Prostate gland (tissue), 2 donors: ENCODE measurements around the gene ST6GAL1. TPM values are rescaled to one million over a fixed set of nuclear protein-coding genes. Genes with fewer than 3 reads are reported as not detected.

Experiments used
- DNase-seq: peaks from one replicate; pipeline ENCODE4 v3.0.0-alpha.2; 2019; ENCODE audit warnings: low spot score
- H3K27ac ChIP-seq, 2 donors: fragments of 200-600 bp; sonication (generic); 2 replicates each; pipeline ENCODE4 v1.5.1; 2017 to 2019
- H3K27me3 ChIP-seq: fragments of 200-600 bp; sonication (generic); replicated peaks from 2 replicates; pipeline ENCODE4 v1.5.1; 2019; ENCODE audit not compliant: insufficient read depth
- H3K36me3 ChIP-seq, 2 donors: fragments of 200-600 bp; sonication (generic); 1 replicate in 1 of 2; 2 replicates in 1 of 2; pipeline versions ENCODE4 v1.5.1 to v1.8.1; 2017 to 2019
- H3K4me1 ChIP-seq: fragments of 200-600 bp; sonication (generic); replicated peaks from 2 replicates; pipeline ENCODE4 v1.5.1; 2019
- H3K4me3 ChIP-seq, 2 donors: fragments of 200-600 bp; sonication (generic); 2 replicates each; pipeline ENCODE4 v1.5.1; 2017 to 2019
- H3K9me3 ChIP-seq: fragments of 200-600 bp; sonication (generic); 2 replicates; pipeline ENCODE4 v1.5.1; 2017
- POLR2A ChIP-seq: fragments of 450-650 bp; IDR thresholded peaks from one replicate; pipeline ENCODE4 v1.6.1; 2016; ENCODE audit warnings: antibody characterized with exemption, mild to moderate bottlenecking
- POLR2AphosphoS5 ChIP-seq: sonication (generic); formaldehyde crosslinking; IDR thresholded peaks from one replicate; pipeline ENCODE4 v1.6.1; 2017; ENCODE audit warnings: antibody characterized with exemption
- WGBS: methylation state at CpG from one replicate; pipeline ENCODE4 v1.1.5; 2018; 5-methylcytosine and 5-hydroxymethylcytosine counted together
- intact Hi-C: fragments of 100-400 bp; cut with DNase I; formaldehyde crosslinking; loops from one replicate; pipeline ENCODE4 v1.14.2; 2022
- total RNA-seq, 2 donors: library from RNA; depleted of rRNA; stranded (reverse); fragments of >200 nt; gene quantifications; one replicate each; pipeline ENCODE4 v1.1.0, GENCODE V29; 2016
- TF ChIP-seq, protein P1 (sequence below), 4 experiments: fragments of 200-600 bp in 2 of 4; fragments of 450-650 bp in 2 of 4; sonication (generic) in 2 of 4; IDR thresholded peaks; 1 replicate in 3 of 4; 2 replicates in 1 of 4; pipeline ENCODE4 v1.5.1; 2016 to 2019; ENCODE audit warnings: antibody characterized with exemption in 4 of 4, mild to moderate bottlenecking in 2 of 4, moderate library complexity in 2 of 4

Gene ST6GAL1
- total RNA-seq, 2 donors from 2014 or later: 101 to 225 TPM

DNA sequence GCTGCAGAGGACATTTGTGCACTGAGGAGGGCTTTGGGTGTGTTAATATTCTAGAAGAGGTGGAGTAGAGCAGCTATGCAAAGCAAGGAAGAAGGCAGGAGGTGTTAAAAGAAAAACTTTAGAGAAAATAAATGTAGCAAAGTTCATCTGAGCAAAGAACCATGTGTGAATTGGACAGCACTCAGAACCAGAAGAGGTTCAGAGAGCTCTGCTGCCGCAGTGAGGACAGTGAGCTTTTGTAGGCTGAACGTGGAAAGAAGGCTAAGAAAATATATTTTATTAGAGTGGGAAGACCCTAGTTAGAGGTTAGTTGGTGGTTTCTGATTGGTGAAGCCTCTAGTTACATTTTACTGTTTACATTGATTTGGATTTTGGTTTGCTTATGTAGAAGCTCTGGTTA lies 50.7 kb downstream of the ST6GAL1 start:
- Histone ChIP-seq H3K4me3 (no peak overlapping the region), H3K27ac (peak overlapping the region in 1 of 2 donors; percentile 20), H3K27me3 (no peaks in the 10 kb centered on the region), H3K36me3 (no peaks in the 10 kb centered on the region), H3K4me1 (peaks cover 23% of the 10 kb centered on the region), H3K9me3 (no peaks in the 10 kb centered on the region)
- TF ChIP-seq POLR2AphosphoS5 (no peak), POLR2A (no peak)
- TF ChIP-seq, protein P1, sequence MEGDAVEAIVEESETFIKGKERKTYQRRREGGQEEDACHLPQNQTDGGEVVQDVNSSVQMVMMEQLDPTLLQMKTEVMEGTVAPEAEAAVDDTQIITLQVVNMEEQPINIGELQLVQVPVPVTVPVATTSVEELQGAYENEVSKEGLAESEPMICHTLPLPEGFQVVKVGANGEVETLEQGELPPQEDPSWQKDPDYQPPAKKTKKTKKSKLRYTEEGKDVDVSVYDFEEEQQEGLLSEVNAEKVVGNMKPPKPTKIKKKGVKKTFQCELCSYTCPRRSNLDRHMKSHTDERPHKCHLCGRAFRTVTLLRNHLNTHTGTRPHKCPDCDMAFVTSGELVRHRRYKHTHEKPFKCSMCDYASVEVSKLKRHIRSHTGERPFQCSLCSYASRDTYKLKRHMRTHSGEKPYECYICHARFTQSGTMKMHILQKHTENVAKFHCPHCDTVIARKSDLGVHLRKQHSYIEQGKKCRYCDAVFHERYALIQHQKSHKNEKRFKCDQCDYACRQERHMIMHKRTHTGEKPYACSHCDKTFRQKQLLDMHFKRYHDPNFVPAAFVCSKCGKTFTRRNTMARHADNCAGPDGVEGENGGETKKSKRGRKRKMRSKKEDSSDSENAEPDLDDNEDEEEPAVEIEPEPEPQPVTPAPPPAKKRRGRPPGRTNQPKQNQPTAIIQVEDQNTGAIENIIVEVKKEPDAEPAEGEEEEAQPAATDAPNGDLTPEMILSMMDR (IDR thresholded peaks at IDR 0.05): no peak
- intact Hi-C loops: no loop called here
- no peak for DNase-seq
- 54% methylated on average over 2 of the region's 2 CpGs for WGBS

DNA sequence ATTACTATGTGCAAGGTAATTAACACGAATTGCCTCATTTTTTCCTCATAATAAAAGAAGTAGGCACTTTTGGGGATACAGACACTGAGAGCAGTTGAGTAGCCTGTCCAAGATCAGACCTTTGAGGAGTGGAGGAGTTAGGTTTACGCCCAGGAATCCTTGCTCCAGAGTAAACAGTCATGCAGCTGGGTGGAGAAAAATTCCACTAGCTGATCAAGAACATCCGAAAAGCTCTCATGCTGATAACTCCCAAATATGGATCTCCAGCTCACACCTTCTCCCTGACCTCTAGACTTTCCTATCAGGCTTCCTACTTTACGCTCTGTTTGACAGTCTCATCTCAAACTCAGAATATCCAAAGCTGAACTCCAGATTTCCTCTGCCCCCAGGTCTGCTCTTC lies 53.3 kb downstream of the ST6GAL1 start:
- Histone ChIP-seq H3K9me3 (no peaks in the 10 kb centered on the region), H3K4me1 (peaks cover 14% of the 10 kb centered on the region), H3K27me3 (no peaks in the 10 kb centered on the region), H3K4me3 (no peak overlapping the region), H3K27ac (peak overlapping the region; percentile 33 to 53), H3K36me3 (no peaks in the 10 kb centered on the region)
- 52% methylated on average over 4 of the region's 4 CpGs for WGBS
- intact Hi-C loops: no loop called here
- no peak for DNase-seq
- no peak for TF ChIP-seq POLR2AphosphoS5
- TF ChIP-seq, protein P1 (IDR thresholded peaks at IDR 0.05): no peak
- no peak for TF ChIP-seq POLR2A

DNA sequence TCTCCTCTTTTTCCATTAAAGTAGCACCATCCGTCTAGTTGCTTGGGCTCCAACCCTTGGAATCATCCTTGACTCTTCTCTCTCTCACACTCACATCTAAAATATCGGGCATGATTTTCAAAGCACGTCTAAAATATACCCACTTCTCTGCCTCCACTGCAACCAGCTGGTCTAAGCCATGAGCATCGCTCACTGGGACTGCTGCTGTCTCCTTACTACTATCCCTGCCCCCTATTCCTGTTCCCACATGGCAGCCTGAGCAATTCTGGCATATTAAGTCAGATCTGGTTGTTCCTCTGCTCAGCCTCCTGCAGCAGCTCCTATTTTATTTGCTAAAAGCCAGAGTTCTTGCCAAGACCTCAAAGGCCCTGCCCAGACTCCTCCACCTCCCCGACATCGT lies 53.7 kb downstream of the ST6GAL1 start:
- Histone ChIP-seq H3K4me1 (peaks cover 14% of the 10 kb centered on the region), H3K27ac (peak overlapping the region; percentile 37 to 53), H3K9me3 (no peaks in the 10 kb centered on the region), H3K27me3 (no peaks in the 10 kb centered on the region), H3K36me3 (no peaks in the 10 kb centered on the region), H3K4me3 (no peak overlapping the region)
- intact Hi-C loops: no loop called here
- no peak for DNase-seq
- WGBS: 61% methylated on average over 6 of the region's 6 CpGs
- no peak for TF ChIP-seq POLR2A
- TF ChIP-seq, protein P1 (IDR thresholded peaks at IDR 0.05): no peak
- no peak for TF ChIP-seq POLR2AphosphoS5

DNA sequence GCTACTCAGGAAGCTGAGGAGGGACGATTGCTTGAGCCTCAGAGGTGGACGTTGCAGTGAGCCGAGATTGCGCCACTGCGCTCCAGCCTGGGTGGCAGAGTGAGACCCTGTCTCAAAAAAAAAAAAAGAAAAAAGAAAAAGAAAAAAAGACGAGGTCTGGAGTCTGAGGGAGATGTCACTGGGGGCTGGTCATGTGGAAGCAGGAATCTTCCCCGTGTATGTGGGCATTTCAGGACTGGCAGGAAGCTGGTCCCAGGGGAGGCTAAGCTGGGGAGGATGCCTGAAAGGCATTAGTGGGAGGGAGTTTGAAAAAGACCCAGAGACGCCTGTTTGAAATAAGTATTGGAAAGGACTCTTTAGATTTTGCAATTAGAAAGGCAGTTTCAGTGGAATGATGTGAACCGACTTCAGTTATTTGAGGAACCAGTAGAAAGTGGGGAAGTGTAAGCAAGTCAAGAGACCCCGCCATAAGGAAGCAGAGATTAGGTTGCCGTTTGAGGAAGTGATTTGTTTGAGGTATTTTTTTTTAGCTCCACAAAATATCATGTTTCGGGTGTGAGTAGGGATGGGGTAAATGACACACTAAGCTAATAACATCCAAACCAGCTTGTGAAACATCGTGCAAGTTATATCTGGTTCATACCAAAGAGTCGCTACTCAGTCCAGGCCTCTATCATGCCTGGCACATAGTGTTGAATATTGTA lies 55.5 kb downstream of the ST6GAL1 start:
- no peak for DNase-seq
- H3K4me3 ChIP-seq: no peak overlapping the region
- WGBS: 69% methylated on average over 14 of the region's 14 CpGs
- no peaks in the 10 kb centered on the region for H3K27me3 ChIP-seq
- peaks cover 15% of the 10 kb centered on the region for H3K4me1 ChIP-seq
- no peaks in the 10 kb centered on the region for H3K9me3 ChIP-seq
- no peaks in the 10 kb centered on the region for H3K36me3 ChIP-seq
- intact Hi-C loops: no loop called here
- H3K27ac ChIP-seq: no peak overlapping the region
- TF ChIP-seq POLR2A: no peak
- TF ChIP-seq POLR2AphosphoS5: no peak
- TF ChIP-seq, protein P1 (IDR thresholded peaks at IDR 0.05): no peak

DNA sequence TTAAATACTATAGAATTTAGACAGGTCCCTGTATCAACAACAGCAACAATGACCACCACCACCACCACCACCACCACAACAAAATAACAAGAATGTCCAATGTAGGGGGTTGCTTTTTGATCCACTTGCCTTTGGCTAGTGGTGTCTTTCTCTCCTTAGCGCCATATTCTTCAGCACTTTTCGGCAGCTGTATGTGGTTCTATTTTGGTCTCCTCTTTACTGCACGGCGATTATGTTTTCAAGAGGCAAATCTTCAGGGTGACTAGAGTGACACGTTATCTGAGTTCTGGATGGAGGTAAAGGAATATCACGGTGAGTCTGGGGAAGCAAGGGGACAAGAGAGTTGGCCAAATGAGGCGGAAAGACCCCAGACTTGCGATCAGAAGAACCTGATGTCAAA lies 56.1 kb downstream of the ST6GAL1 start:
- DNase-seq: no peak
- Histone ChIP-seq H3K27me3 (no peaks in the 10 kb centered on the region), H3K36me3 (no peaks in the 10 kb centered on the region), H3K4me1 (peaks cover 18% of the 10 kb centered on the region), H3K9me3 (no peaks in the 10 kb centered on the region), H3K4me3 (no peak overlapping the region), H3K27ac (peak overlapping the region in 1 of 2 donors; percentile 30)
- intact Hi-C loops: no loop called here
- no peak for TF ChIP-seq POLR2AphosphoS5
- TF ChIP-seq, protein P1 (IDR thresholded peaks at IDR 0.05): no peak
- no peak for TF ChIP-seq POLR2A
- 92% methylated on average over 8 of the region's 8 CpGs for WGBS
